Measurements from ENCODE around the gene ITPR3.

DNA sequence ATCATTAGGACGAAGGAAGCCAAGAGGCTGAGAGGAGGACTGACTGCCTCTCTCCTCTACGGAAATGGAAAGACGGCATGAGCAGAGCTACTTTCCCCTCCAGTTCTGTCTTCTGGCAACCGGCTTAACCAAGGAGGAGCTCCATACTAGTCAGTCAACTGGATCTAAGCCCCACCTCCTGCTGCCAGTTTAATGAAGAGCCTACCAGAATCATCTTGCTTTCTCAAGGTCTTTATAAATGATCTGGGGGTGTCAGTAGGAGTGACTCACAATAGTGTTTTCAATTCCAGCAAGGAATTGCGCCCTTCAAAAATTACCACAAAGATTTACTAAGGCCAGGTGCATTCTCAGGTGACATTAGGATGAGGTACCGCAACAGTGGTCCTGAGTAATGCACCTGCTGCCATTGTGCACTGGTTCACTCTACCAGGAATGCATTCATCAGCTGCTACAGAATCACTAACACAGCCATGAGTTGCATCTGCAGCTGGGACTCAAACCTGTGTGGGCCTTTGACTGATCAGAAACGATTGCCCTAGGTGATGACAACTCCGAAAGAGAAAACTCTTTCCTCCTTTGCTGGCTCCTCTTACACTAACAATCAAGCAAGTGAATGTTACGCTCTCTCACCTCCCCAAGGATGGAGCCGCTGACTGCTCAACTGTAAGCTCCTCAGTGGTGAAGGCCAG is 87.5 kb downstream of the ITPR3 start:
- TF ChIP-seq, protein P1, sequence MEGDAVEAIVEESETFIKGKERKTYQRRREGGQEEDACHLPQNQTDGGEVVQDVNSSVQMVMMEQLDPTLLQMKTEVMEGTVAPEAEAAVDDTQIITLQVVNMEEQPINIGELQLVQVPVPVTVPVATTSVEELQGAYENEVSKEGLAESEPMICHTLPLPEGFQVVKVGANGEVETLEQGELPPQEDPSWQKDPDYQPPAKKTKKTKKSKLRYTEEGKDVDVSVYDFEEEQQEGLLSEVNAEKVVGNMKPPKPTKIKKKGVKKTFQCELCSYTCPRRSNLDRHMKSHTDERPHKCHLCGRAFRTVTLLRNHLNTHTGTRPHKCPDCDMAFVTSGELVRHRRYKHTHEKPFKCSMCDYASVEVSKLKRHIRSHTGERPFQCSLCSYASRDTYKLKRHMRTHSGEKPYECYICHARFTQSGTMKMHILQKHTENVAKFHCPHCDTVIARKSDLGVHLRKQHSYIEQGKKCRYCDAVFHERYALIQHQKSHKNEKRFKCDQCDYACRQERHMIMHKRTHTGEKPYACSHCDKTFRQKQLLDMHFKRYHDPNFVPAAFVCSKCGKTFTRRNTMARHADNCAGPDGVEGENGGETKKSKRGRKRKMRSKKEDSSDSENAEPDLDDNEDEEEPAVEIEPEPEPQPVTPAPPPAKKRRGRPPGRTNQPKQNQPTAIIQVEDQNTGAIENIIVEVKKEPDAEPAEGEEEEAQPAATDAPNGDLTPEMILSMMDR (IDR thresholded peaks at IDR 0.05): no peak
- TF ChIP-seq EP300 (IDR thresholded peaks at IDR 0.05): no peak
- no peak for TF ChIP-seq POLR2A (IDR thresholded peaks at IDR 0.05)
- no peak for TF ChIP-seq POLR2AphosphoS5 (IDR thresholded peaks at IDR 0.05)

Measured in sigmoid colon (tissue), 4 donors.